Hematopoietic multipotent progenitor cell (in vitro differentiated cells): ENCODE measurements around the gene KIF21B. TPM values are rescaled to one million over a fixed set of nuclear protein-coding genes. Genes with fewer than 3 reads are reported as not detected.

Experiments used
- DNase-seq, 3 donors: peaks; one replicate each; pipeline ENCODE4 v3.0.0-alpha.2; 2011 to 2015; ENCODE audit warnings: low read depth in 2 of 3, low spot score in 2 of 3
- total RNA-seq: library from RNA; depleted of rRNA; stranded (reverse); fragments of >200 nt; gene quantifications from one replicate; pipeline ENCODE4 v1.2.3, GENCODE V29; 2012

The KIF21B gene, protein sequence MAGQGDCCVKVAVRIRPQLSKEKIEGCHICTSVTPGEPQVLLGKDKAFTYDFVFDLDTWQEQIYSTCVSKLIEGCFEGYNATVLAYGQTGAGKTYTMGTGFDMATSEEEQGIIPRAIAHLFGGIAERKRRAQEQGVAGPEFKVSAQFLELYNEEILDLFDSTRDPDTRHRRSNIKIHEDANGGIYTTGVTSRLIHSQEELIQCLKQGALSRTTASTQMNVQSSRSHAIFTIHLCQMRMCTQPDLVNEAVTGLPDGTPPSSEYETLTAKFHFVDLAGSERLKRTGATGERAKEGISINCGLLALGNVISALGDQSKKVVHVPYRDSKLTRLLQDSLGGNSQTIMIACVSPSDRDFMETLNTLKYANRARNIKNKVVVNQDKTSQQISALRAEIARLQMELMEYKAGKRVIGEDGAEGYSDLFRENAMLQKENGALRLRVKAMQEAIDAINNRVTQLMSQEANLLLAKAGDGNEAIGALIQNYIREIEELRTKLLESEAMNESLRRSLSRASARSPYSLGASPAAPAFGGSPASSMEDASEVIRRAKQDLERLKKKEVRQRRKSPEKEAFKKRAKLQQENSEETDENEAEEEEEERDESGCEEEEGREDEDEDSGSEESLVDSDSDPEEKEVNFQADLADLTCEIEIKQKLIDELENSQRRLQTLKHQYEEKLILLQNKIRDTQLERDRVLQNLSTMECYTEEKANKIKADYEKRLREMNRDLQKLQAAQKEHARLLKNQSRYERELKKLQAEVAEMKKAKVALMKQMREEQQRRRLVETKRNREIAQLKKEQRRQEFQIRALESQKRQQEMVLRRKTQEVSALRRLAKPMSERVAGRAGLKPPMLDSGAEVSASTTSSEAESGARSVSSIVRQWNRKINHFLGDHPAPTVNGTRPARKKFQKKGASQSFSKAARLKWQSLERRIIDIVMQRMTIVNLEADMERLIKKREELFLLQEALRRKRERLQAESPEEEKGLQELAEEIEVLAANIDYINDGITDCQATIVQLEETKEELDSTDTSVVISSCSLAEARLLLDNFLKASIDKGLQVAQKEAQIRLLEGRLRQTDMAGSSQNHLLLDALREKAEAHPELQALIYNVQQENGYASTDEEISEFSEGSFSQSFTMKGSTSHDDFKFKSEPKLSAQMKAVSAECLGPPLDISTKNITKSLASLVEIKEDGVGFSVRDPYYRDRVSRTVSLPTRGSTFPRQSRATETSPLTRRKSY (N-terminal part only)
- total RNA-seq = 10.8 TPM

DNA sequence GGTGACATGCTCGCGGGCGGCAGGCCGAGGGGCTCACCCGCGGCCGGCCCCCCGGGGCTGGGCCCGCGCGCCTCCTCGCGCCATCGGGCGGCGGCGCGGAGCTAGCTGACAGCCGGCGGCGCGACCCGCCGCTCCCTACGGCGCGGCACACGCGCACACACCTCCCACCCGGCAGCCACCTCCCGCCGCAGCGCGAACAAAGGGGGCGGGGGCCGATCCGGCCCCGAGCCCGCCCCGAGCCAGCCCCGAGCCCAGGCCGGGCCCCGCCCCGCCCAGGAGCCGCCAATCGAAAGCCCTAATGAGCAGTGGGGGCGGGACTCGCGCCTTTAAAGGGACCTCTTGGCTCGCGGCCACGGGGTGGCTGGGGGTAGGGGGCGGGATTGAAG lies at the start of gene KIF21B:
Gene KIF21B, minus strand, starts transcription at position 198 of the 386 bp plus-strand sequence. CDS start 331 bp downstream, outside the sequence.
- DNase-seq = peak; percentile 72 to 86 (median 75)

DNA sequence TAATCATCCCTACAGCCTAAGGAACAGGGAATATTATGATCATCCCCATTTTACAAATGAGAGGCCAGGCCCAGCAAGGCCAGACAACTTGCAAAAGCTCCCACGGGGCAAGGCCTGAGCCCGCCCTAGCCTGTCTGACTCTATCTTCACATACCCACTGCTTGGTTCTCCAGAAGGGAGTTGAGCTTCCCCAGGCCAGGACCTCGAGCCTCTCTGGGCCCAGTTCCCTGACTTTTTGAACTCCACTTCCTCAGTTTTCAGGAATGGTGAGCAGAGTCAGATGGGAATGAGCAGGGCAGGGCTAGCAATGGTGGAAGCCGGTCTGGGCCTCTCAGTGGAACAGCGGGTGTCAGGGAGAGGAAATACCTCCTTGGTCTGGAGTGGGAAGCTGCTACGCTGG lies 49.4 kb upstream of the KIF21B start:
- no peak for DNase-seq

DNA sequence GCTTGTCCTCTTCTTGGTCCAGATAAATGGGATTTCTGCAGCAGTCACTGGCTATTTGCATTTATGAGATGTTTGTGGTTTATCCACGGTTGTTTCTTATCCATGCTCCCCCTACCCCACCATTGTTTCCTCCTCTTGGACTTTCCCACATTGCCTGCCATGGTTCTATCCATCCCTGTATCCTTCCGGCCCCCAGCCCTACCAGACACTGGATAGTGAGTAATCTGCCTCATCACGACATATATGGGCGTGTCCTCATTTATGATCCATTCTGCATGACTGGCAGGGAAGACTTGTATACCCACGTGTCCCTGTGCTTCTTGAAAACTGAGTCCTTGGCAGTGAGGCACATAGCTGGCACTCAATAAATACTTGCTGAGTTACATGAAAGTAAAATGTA lies 48.6 kb upstream of the KIF21B start:
- DNase-seq = no peak

DNA sequence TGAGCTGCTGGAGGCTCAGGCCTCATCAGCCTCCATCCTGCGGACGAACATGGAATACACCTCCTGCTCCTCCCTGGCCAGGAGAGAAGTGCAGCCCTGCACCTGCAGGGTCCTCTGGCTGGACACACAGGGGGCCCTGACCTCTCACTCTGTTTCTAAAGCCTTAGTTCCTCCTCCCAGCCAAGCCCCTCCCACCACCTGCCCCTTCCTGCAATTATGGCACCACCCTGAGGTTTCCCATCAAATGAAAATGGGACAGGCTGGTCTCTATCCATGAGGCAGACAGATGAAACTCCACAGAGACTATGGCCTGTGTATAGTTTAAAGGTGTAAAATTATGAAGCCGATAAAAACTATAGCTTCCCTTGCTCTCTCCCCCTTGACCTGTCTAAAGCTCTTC lies 46.1 kb upstream of the KIF21B start:
- DNase-seq = no peak

DNA sequence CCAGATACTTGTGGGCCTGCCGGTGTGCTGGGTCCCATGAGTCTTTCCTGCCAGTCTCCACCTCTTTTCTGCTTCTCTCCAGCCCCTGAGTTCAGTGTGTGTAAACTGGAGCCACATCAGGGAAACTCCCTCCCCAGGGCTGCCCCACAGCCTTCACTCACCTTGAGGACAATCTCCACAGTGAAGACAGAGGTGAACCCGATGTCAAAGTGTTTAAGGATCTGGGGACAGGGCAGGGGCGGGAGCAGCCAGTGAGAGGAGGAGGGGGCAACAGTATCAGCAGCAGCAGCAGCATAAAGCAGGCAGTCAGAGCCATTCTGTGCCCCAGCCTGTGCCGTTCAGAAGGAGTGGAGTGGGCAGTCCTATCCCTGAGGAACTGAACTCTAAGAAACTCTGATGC lies 45.5 kb upstream of the KIF21B start:
- no peak for DNase-seq

DNA sequence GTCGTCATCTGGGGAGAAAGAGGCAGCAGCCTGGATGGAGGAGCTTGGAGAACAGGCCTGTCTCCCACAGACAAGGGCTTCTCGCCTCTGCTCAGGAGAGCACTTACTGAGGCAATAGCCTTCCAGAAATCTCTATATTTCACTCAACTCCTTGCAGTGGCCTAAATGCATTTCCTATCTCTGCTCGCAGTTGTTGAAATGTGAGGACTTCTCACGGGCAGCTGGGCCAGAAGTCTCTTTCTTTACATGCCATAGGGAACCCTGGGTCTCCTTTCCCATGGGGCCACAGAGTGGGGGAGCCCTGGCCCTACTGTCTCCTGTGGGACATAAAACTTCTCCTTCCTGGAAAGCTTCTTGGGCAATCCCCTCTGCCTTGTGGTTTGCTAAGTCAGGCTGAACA lies 43.5 kb upstream of the KIF21B start:
- DNase-seq = no peak

DNA sequence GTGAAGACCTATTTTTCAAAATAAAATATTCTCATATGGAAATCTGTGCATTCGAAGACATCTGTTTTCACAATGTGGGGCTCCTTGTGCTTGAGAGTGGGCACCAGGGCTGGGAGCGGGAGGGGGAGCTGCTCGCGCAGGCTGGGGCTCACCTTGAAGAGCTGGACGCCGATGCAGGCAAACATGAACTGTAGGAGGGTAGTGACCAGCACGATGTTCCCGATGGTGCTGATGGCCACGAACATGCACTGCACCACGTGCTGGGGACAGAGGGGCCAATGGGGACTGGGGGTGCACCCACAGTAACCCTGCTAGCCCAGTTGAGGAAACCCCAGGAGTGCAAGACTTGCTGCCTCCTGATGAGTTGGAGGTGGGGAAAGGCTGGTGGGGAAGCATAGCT lies 42.2 kb upstream of the KIF21B start:
- DNase-seq = no peak

DNA sequence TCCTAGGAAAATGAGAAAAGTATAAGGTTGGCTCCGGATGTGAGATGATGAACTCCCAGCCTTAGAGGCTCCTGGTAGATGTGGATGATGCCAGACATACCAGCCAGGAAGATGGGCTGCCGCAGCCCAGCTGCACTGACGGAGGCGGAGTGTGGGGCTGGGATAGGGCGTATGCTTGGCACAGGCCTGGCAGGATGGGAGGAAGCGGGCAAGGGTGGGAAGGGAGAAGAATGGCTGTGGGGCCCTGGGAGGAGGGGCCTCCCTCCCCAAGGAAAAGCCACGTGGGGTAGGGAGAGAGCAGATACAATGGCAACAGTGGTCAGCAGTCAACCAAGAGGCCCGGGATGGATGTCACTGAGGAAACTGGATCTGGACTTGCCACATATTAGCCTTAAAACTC lies 41.3 kb upstream of the KIF21B start:
- no peak for DNase-seq

DNA sequence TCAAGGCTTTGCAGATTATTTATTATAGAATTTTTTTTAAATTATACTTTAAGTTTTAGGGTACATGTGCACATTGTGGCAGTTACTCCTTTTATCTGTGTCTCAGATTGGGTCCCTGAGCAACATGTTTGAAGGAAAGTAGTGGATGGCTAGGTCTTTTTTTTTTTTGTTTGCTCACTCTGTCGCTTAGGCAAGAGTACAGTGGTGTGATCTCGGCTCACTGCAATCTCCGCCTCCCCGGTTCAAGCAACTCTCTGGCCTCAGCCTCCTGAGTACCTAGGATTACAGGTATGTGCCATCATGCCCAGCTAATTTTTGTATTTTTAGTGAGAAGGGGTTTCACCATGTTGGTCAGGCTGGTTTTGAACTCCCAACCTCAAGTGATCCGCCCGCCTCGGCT lies 39.6 kb upstream of the KIF21B start:
- DNase-seq = no peak

DNA sequence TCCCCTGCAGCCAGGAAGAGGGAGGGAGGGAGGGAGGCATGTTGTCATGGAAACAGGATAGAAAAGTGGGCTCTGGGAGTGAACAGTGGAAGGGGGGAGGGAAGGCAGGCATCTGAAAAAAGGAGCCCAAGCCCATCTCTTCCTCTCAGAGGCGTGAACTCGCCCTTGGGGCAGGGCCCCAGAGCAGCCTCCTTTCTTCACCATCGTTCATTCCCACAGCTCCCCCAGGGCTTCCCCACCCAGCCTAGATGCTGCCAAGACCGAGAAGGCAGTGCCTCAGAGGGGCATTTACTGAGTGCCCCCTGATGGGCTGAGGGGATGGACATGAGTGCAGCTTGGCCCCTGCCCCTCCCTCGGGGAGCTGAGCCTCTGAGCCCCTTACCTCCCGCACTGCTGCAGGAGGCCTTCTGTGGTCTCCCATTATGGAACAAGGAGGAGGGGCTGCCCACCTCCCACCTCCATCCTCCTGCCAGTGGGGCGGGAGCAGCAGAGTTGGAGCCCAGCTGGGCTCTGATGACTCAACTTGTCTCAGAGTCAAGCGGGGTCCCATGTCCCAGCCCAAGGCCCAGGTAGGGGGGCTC lies 39.1 kb upstream of the KIF21B start:
- DNase-seq = no peak

DNA sequence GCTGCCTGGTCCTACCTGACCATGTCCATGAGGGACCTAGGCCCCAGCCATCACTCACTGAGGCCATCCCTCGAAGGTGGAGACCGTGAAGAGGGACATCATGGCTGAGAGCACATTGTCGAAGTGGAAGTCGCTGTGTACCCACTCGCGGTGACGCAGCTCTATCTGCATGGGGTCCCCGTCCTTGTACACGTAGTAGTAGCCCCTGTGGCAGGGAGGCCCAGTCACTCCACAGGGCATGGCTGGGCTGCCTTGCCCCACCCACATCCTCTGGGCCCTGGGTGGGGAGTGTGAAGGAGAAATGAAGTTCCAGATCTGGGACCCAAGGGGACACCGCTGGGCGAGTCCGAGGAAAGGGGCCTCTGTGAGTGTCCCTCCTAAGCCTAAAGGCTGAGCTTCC lies 38.4 kb upstream of the KIF21B start:
- no peak for DNase-seq

DNA sequence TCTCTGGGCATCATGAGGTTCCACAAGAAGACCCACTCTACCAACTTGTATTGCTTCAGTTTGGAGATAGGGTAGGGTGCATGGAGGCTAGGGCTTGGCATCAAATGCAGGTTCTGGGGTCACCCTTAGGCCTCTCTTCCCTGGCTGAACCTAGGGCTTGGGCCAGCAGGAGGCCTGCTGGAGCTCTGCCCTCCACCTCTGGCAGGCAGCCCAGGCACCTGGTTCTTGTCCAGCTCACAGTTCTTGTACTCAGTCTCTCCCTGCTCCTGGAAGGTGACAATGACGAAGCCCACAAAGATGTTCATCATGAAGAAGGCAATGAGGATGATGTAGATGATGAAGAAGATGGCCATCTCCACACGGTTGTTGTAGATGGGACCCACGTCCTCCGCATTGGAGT lies 37.5 kb upstream of the KIF21B start:
- no peak for DNase-seq

DNA sequence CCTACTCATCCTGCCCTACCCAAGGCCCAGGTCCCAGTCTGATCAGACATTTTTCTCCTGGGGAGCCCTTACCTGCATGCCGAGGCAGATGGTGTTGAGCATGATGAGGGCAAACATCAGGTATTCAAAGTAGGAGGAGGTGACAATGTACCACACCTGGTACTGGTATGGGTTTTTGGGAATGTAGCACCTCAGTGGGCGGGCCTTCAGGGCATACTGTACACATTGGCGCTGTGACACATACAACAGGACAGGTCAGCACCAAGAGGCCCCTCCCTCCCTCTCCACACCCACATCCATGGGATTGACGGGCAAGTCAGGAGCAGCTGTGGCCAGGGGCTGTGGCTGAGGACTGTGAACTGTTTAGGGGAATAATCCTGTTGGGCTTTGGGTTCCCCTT lies 37.1 kb upstream of the KIF21B start:
- DNase-seq = no peak

DNA sequence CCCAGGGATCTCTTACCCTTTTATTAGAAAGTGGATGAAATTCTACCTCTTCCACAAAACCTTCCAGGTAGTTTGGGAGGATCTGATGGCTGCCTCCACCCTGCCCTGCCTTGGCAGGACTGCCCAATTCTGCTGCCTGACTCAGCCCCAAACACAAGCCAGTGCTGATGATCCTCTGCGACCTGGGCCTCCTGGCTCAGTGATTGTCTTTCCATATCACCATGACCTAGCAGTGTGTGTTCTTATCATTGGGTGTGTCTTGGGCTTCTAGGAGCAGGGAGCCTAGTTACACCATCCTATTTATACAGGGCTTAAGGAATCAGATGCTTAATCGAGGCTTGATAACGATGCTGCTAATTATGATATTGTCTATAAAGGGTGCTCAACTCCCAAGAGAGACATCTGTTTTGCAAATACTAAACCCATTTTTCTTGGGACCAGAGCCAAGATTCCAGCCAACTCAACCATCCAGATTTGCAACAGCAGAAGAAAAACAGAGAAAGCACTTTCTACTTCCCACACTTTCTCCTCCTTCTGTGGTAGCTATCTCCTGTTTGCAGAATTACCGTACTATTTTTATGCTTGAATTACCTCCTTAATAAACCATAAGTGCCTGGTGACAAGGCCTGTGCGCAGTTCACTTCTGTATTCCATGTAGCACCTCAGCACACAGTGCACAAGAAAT lies 36.5 kb upstream of the KIF21B start:
- DNase-seq = no peak

DNA sequence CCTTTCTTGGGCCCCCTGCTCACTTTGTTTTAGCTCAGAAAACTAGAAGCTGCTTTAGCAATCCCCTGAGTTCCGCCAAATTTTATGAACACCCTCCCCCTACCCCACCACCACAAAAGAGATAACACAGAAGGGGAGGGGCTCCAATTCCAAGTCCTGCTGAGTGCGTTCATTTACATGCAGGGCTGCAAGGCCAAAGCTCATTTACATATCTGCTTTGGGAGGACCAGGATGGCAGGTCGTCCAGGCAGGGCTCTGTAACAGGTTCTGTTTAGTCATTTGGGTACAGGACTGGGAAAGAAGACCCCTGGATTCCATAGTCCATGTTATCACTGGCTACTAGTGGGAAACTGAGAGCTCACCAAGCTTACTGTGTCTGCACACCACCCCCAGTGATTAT lies 35.9 kb upstream of the KIF21B start:
- no peak for DNase-seq

DNA sequence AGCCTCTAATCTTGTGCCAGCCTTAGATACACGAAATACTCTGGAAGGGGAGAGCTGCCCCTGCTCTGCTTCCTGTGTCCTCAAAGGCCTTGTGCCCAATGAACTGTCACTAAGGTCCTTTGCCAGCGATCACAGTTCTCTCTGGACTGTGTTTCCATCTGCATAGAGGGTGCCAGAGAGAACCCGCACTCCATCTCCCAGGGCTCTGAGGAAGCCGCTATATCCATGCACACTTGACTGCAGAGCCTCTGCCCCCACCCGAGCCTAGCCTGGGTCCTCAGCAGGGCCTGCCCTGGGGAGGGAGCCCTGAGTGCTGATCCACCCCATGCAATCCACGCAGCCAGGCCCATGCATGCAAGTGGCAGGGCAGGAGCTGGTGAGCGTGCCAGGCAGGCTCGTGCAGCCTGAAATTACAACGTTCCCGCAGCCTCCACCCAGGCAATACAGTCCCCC lies 30.6 kb upstream of the KIF21B start:
- DNase-seq = no peak

DNA sequence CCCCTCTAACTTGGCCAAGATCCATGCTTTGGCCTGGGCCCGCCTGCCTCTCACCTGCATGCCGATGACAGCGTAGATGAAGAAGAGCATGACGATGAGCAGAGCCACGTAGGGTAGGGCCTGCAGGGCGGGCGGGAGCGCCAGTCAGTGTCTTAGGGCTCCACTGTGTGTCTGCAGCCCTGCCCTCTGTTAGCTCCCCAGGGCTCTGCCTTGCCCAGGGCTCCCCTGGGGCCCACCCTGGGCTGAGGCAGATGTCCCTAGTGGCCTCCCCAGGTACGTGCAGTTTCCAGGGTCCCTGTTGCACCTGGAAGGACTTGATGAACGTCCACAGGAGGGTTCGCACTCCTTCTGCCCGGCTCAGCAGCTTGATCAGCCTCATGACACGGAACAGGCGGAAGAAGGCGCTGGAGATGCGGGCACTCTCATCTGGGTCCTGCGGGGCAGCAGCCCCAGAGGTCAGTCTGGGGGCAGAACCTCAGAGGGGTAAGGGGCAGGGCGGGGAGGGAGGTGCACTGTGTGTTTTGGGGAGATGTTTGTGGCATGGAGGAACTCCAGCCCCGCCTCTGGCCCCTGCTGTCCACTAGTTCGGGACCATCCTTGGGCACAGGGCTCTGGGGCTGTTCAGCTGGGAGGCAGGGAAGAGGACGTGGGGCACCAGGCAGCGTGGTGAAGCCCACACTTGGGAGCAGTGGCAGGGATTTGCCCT lies 29.8 kb upstream of the KIF21B start:
- no peak for DNase-seq

DNA sequence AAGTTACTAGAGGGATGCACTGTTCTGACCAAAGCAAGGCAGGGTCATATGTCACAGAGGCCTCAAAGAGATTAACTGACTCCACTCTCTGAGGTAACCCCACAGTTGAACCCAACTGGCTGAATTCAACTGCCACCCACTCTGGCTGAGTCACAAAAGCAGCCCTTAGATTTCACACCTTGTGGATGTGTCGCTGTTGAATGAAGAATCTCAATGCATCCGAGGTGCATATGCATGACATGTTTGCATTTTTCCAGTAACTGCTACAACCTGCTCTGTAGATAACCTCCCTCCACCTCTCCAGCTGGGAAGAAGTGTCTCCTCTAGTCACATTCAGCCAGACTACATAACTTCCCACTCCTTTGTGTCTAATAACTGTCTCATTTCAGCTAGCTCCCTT lies 27.9 kb upstream of the KIF21B start:
- DNase-seq = no peak

DNA sequence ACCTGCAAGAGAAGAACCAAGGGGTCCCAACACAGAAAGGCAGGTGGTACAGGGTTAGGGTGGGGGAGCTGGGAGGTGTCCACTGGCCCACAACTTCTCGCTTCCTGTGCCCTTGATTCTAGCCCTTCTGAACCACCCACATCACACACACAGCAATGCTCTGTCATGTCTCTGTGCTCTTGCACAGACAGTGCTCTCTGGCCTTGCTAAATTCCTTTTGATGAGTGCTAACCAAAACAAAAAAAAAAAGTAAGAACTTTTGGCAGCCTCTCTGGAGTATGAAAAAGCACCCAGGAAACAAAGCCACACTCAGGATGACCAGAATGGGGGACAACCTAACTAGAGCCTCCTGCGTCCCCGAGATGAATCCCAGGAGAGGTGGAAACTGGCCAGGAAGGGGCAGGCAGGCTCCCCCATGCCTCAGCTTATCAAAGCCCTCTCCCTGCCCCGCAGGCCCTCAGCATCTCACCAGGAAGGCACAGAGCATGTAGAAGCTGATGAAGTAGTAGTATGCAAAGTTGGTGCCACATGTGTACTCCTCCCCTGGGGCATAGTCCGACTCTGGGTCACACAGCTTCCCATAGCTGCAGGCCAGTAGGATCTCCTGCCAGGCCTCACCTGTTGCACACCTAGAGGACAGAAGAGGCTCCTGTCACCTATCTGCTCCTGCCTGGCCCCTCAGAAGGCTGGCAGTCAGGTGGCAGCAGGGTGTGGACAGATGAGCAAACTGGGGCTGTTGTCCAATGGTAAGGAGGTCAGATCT lies 27.2 kb upstream of the KIF21B start:
- DNase-seq = no peak
